HG02870 (cell line): Measurements from ENCODE around the gene GCSH.

Experiments
- ATAC-seq: cut with Tn5 transposase; IDR thresholded peaks from one replicate; pipeline ENCODE4 v1.9.1; 2021; ENCODE audit warnings: mild to moderate bottlenecking, moderate library complexity; ENCODE audit not compliant: unreplicated experiment

GCSH gene

GRCh38 chr16:81105946-81106345 lies 9.8 kb upstream of the GCSH start:
- no peak for ATAC-seq

- ATAC-seq: no peak
Measured at GRCh38 chr16:81101702-81102101, 5.5 kb upstream of the GCSH start.

- ATAC-seq: no peak
Measured at GRCh38 chr16:81099958-81100357, 3.8 kb upstream of the GCSH start.

GRCh38 chr16:81097230-81097629 lies 1.0 kb upstream of the GCSH start:
- ATAC-seq: no peak

GRCh38 chr16:81096715-81097208 lies 567 bp upstream of the GCSH start:
- no peak for ATAC-seq

GRCh38 chr16:81095653-81095952 lies 592 bp downstream of the GCSH start:
- ATAC-seq: peak; percentile 3

GRCh38 chr16:81094771-81095251 lies 1.4 kb downstream of the GCSH start:
- no peak for ATAC-seq

GRCh38 chr16:81088836-81089235 lies 7.4 kb downstream of the GCSH start:
- no peak for ATAC-seq

- ATAC-seq: no peak
Measured at GRCh38 chr16:81081014-81081413, 15.2 kb downstream of the GCSH start.

- no peak for ATAC-seq
Measured at GRCh38 chr16:81080233-81080632, 16.0 kb downstream of the GCSH start.

GRCh38 chr16:81077076-81077940 lies 18.9 kb downstream of the GCSH start, which contains the start of gene C16orf46:
Gene C16orf46 (minus strand): TSS chr16:81077238. CDS start chr16:81063955, 13,283 bp downstream.
- ATAC-seq: peak; percentile 96

- ATAC-seq: peak; percentile 80
Measured at GRCh38 chr16:81076566-81077075, 19.6 kb downstream of the GCSH start.

- no peak for ATAC-seq
Measured at GRCh38 chr16:81073560-81074330, 22.4 kb downstream of the GCSH start.

- no peak for ATAC-seq
Measured at GRCh38 chr16:81071805-81072204, 24.4 kb downstream of the GCSH start.

- no peak for ATAC-seq
Measured at GRCh38 chr16:81070979-81071378, 25.2 kb downstream of the GCSH start.

GRCh38 chr16:81069063-81069462 lies 27.1 kb downstream of the GCSH start:
- ATAC-seq: no peak

- no peak for ATAC-seq
Measured at GRCh38 chr16:81067166-81067565, 29.0 kb downstream of the GCSH start.

- no peak for ATAC-seq
Measured at GRCh38 chr16:81066681-81067080, 29.5 kb downstream of the GCSH start.

- no peak for ATAC-seq
Measured at GRCh38 chr16:81061871-81062608, 34.2 kb downstream of the GCSH start.

- no peak for ATAC-seq
Measured at GRCh38 chr16:81061307-81061640, 34.9 kb downstream of the GCSH start.
